Hematopoietic multipotent progenitor cell treated with erythropoietin and hydrocortisone succinate and interleukin-3 and kit ligand, for 4 days (in vitro differentiated cells): ENCODE measurements around the gene SENP1.

Source experiments
- DNase-seq: peaks from one replicate; pipeline ENCODE4 v3.0.0-alpha.2; 2015

SENP1 gene

GRCh38 chr12:48063530-48063929 is 42.3 kb downstream of the SENP1 start:
- DNase-seq = no peak

GRCh38 chr12:48061938-48062719 is 43.8 kb downstream of the SENP1 start:
- DNase-seq = no peak

- DNase-seq = no peak
Measured at GRCh38 chr12:48060474-48060873, 45.4 kb downstream of the SENP1 start.

- DNase-seq = no peak
Measured at GRCh38 chr12:48058771-48059170, 47.1 kb downstream of the SENP1 start.

- DNase-seq = peak; percentile 14
Measured at GRCh38 chr12:48054955-48055821, 50.7 kb downstream of the SENP1 start.

- DNase-seq = no peak
Measured at GRCh38 chr12:48053883-48054282, 52.0 kb downstream of the SENP1 start.

GRCh38 chr12:48053122-48053521 is 52.8 kb downstream of the SENP1 start:
- DNase-seq = no peak

- no peak for DNase-seq
Measured at GRCh38 chr12:48051681-48052080, 54.2 kb downstream of the SENP1 start.

- no peak for DNase-seq
Measured at GRCh38 chr12:48050174-48050573, 55.7 kb downstream of the SENP1 start.

- DNase-seq = no peak
Measured at GRCh38 chr12:48045965-48046518, 59.8 kb downstream of the SENP1 start.

GRCh38 chr12:48045061-48045846 is 60.6 kb downstream of the SENP1 start:
- no peak for DNase-seq

GRCh38 chr12:48044396-48044795 is 61.5 kb downstream of the SENP1 start:
- DNase-seq = no peak

- no peak for DNase-seq
Measured at GRCh38 chr12:48043771-48044170, 62.1 kb downstream of the SENP1 start.

- no peak for DNase-seq
Measured at GRCh38 chr12:48041591-48042423, 64.1 kb downstream of the SENP1 start.

GRCh38 chr12:48040354-48040753 is 65.5 kb downstream of the SENP1 start:
- DNase-seq = no peak

- no peak for DNase-seq
Measured at GRCh38 chr12:48039151-48039550, 66.7 kb downstream of the SENP1 start.

GRCh38 chr12:48038085-48038484 is 67.8 kb downstream of the SENP1 start:
- peak; percentile 14 for DNase-seq

- peak; percentile 9 for DNase-seq
Measured at GRCh38 chr12:48037267-48037915, 68.5 kb downstream of the SENP1 start.

- DNase-seq = no peak
Measured at GRCh38 chr12:48036818-48037217, 69.1 kb downstream of the SENP1 start.

GRCh38 chr12:48034835-48035805 is 70.8 kb downstream of the SENP1 start:
- no peak for DNase-seq
